ENCODE results near the gene STK33.

The STK33 gene

GRCh38 chr11:8370812-8371515 lies 223.1 kb downstream of the STK33 start:
- no peak for DNase-seq

DNA sequence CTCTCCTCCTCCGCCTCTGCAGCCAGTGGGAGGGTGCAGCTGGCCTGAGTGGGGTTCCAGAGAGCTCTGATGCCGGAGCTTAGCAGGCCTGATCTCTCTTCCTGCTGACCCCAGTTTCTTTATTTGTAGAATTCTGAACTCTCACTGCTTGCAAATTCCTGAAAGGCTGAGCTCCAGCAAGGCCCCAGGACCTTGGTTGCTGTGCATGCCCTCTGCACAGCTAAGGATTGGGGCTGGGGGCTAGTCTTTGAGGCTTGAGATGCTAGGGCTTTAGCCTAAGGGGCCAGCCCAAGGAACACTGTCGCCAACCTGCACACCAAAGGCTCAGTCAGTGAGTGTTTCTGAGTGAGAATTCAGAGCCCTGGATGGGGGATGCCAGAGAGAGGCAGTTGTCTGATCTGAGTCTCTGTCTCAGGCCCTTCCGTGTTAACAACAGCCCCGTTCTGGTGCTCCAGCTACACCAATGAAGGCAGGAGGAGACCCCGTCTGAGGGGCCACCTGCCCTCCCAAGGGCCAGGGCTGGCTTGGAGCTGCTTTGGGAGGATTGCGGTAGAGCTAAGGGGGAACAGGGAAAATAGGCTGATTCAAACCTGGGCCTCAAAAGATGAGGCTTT lies 224.3 kb downstream of the STK33 start:
- DNase-seq, result no peak

GRCh38 chr11:8368772-8369171 lies 225.3 kb downstream of the STK33 start:
- no peak for DNase-seq

DNA sequence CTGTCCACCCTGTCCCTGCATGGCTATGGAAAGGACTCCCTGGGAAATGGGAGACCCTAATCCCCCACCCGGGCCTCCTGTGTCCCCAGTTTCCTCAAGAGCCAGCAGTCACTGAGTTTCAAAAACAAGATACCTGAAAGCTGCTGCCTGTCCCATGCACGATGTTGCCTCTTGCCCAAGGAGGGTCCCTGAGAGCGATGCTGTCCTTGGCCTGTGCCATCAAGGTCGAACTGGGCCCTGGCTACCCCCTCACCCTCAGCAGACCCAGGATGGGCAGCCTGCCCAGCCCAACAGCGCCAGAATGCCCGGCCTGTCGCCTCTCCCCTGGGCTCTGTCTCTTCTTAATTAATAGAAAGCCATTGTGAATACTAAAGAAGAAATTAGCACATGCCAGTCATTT lies 225.8 kb downstream of the STK33 start:
- DNase-seq, result no peak

DNA sequence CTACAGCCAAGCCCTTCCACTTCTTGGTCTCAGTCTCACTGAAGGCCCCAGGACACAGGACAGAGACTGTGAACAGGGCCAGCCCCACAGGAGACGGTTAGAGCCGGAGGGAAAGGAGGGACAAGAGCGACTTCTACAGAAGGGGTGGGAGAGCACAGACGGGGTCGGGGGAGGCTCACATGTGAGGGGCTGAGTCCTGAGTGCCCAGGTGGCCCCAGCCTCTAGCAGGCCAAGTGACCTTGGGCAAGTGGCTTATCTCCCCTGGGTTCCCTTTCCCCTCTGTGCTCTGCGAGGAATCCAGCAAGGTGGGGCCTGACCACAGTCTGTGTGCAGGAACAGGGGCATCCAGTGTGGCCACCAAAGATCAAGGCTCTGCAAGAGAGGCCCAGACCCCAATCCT lies 227.7 kb downstream of the STK33 start:
- no peak for DNase-seq

DNA sequence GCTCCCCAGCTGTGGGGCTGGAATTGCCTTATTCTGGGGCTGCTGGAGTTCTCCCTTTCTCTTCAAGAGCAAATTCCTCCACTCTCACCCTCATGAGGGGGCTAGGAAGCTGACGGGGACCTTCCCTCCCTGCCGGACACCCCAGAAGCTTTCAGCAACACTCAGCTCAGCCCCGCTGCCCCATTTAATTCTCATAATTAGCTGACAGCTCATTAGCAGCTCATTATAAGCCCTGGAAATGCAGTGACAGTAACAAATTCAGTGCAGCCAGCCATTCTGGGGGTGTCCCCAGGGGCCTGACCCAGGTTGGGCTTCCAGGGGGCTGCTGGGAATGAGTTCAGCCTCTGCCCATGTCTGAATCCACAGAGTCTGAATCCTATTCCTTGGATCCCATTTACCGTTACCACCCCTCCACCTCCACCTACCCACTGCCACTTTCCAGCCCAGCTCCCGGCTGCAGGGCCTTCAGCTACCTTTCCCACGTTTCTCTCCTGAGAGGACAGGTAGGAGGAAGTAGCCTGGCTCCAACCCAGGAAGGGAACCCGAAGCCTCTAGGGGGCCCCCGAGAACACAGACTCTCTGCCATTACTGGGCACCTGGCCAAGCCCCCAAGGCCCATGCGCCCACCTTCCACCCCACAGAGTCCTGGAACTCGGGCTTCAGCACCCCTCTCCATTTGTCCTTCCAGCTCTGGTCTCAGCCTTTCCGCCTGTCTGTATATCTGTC lies 228.6 kb downstream of the STK33 start:
- no peak for DNase-seq

- DNase-seq, result no peak
Observed at GRCh38 chr11:8363921-8364320, 230.1 kb downstream of the STK33 start.

- no peak for DNase-seq
Observed at GRCh38 chr11:8362899-8363298, 231.1 kb downstream of the STK33 start.

GRCh38 chr11:8362491-8362890 lies 231.5 kb downstream of the STK33 start:
- DNase-seq, result no peak

DNA sequence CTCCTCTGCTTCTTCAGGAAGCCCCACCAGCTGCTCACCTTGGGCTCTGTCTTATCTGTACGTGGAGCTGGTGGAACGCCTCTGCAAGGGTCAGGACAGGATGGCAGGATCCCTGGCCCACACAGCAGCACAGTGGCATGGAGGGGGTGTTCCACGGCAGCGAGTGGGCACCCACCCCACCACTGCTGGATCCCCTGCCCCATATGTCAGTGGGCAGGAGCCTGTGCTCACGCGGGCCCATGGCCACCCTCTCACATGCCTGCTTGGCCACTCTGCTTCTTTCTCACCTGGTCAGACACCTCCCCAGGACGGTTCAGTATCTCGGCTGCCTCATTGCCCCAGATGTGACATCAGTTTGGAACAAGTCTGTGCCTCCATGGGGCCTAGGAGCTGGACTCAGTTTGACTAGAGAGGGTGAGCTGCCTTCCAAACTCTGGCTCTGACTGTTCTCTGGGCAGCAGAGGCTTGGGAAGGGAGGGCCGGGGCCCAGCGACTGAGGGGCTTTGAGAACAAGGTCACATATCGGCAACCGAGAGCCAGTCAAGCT lies 232.3 kb downstream of the STK33 start:
- DNase-seq, result no peak

DNA sequence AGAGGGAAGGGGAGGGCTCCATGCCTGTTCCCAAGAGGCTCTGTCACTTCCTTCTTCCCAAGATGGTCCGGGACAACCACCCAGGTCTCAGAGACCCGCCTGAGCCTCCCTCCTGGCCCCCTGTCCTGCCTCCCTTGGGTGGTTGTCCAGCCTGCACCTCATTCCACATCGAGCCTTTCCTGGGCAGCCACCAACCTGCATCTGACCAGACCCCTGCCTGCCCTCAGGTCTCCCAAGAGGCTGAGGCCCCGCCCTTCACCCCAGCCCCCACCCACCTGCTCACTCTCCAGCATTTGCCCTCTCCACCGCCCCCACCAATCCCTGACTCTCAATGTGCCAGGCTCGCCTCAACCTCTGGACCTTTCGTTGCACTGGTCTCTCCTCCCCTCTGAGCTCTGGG lies 232.8 kb downstream of the STK33 start:
- no peak for DNase-seq

GRCh38 chr11:8360086-8360828 lies 233.8 kb downstream of the STK33 start:
- no peak for DNase-seq

- no peak for DNase-seq
Observed at GRCh38 chr11:8359521-8359920, 234.5 kb downstream of the STK33 start.

DNA sequence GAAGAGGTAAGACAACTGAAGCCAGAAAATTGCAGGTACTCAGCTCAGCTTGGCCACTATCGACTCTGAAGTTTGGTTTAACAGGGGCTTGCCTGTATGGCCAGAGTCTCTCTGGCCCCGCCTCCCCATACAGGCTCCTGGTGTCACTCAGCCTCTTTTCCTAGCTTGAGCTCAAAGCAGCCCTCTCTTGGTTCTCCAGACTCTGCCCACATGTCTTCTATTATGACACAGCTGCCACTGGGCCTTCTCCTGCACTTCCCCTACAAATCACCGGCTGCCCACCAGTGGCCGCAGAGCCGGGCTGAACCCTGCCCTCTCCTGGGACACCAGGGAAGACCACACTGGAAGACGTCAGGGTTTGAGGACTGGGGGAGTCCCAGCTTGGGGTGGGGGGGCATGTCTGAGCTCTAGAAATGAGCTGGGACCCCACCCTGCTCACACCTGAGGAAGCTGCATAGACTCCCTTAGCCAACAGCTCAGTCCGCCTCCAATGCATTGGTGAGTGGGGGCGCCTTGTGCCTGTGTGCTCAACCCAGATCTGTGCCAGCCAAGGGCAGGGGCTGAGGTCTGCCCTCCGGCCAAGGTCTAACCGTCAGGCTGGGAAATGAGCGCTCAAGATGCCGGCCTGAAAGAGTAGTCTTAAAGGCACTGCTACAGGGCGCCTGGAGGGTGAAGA lies 236.0 kb downstream of the STK33 start:
- DNase-seq, result no peak

- no peak for DNase-seq
Observed at GRCh38 chr11:8357505-8357888, 236.5 kb downstream of the STK33 start.

GRCh38 chr11:8356721-8357504 lies 237.1 kb downstream of the STK33 start:
- DNase-seq, result no peak

DNA sequence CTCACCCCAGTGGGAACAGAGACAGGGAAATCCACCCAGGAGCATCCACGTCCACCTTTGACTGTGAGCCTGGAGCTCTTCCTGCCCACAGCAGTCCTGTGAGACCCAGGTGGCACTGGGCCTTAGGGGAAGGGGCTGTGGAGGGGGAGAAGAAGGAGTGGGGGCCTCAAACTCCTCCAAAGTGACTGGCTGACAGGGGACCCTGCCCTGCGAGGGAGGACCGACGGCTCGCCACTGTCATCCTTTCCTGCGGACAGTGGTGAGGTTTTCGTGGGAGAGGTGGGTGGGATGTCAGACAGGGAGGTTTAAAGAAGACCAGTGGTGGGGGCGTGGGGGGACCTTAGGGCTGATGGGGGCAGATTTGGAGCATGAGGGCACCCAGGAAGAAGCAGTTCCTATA lies 237.8 kb downstream of the STK33 start:
- no peak for DNase-seq

GRCh38 chr11:8355416-8355742 lies 238.6 kb downstream of the STK33 start:
- DNase-seq, result no peak

DNA sequence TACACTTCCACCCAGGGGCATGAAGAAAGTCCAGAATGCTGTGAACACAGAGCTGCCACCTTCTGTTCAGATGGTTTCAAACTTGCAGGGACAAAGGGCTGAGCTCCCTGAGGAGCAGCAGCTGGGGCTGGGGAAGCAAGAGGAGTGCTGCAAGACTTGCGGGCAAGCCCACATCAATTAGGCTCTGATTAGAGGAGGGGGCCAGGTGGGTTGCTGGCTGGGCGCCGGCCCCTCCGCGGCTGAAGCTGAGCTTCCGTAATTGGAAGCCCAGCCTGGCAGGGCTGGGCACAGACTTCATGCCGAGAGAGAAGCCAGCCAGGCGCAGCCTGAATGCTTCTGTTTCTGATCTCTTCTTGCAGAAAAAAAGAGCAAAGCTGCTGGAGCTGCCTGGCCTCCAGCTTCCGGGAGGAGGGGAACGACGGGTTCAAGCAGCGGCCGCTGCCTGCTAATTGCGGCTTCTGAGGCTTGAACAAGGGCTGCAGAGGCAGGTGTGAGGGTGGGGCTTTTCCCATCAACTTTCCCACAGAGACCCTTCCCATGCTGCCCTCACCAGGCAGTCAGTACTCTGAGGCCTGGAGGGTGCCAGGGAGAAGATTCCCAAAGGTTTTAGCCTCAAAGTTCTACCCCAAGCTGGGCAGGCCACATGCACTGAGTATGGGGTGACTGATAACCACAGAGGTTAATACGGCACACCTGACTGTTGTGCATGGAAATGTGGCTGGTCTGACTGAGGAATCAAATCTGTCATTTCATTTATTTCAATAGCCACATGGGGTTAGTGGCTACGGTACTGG lies 239.2 kb downstream of the STK33 start:
- no peak for DNase-seq

- DNase-seq, result no peak
Observed at GRCh38 chr11:8352876-8353505, 241.0 kb downstream of the STK33 start.

Measured in stimulated activated CD4-positive, alpha-beta T cell treated with anti-CD3 and anti-CD28 coated beads, Interleukin-4, amount 100 ng/mL, for 1 hour (primary cell).